ENCODE measurements around the gene CLRN3.

CLRN3 gene

GRCh38 chr10:127905848-127906261 is 13.1 kb upstream of the CLRN3 start:
- Histone ChIP-seq H3K27ac (ENCODE audit: low read length) (no peak overlapping the region), H3K9me3 (ENCODE audit: insufficient read depth, low read depth, low read length) (no peaks in the 10 kb centered on the region), H3K4me3 (ENCODE audit: low read length) (no peak overlapping the region), H3K9ac (ENCODE audit: low read depth, low read length) (no peak overlapping the region), H3K36me3 (ENCODE audit: insufficient read depth, low read depth, low read length) (no peaks in the 10 kb centered on the region), H3K27me3 (ENCODE audit: insufficient read depth, low read length) (peaks cover 48% of the 10 kb centered on the region), H3K4me1 (ENCODE audit: insufficient read depth, low read length) (no peaks in the 10 kb centered on the region)

GRCh38 chr10:127905001-127905847 is 12.5 kb upstream of the CLRN3 start:
- no peak overlapping the region for H3K4me3 ChIP-seq (ENCODE audit: low read length)
- no peaks in the 10 kb centered on the region for H3K36me3 ChIP-seq (ENCODE audit: insufficient read depth, low read depth, low read length)
- H3K9ac ChIP-seq (ENCODE audit: low read depth, low read length), result no peak overlapping the region
- H3K9me3 ChIP-seq (ENCODE audit: insufficient read depth, low read depth, low read length), result no peaks in the 10 kb centered on the region
- no peak overlapping the region for H3K27ac ChIP-seq (ENCODE audit: low read length)
- peaks cover 45% of the 10 kb centered on the region for H3K27me3 ChIP-seq (ENCODE audit: insufficient read depth, low read length)
- H3K4me1 ChIP-seq (ENCODE audit: insufficient read depth, low read length), result no peaks in the 10 kb centered on the region

GRCh38 chr10:127904311-127905000 is 11.7 kb upstream of the CLRN3 start:
- Histone ChIP-seq H3K4me1 (ENCODE audit: insufficient read depth, low read length) (no peaks in the 10 kb centered on the region), H3K27ac (ENCODE audit: low read length) (no peak overlapping the region), H3K27me3 (ENCODE audit: insufficient read depth, low read length) (peaks cover 38% of the 10 kb centered on the region), H3K9ac (ENCODE audit: low read depth, low read length) (no peak overlapping the region), H3K9me3 (ENCODE audit: insufficient read depth, low read depth, low read length) (no peaks in the 10 kb centered on the region), H3K4me3 (ENCODE audit: low read length) (no peak overlapping the region), H3K36me3 (ENCODE audit: insufficient read depth, low read depth, low read length) (no peaks in the 10 kb centered on the region)

- H3K27me3 ChIP-seq (ENCODE audit: insufficient read depth, low read length), result peaks cover 31% of the 10 kb centered on the region
- no peak overlapping the region for H3K27ac ChIP-seq (ENCODE audit: low read length)
- H3K4me3 ChIP-seq (ENCODE audit: low read length), result no peak overlapping the region
- H3K9ac ChIP-seq (ENCODE audit: low read depth, low read length), result no peak overlapping the region
- no peaks in the 10 kb centered on the region for H3K4me1 ChIP-seq (ENCODE audit: insufficient read depth, low read length)
- H3K36me3 ChIP-seq (ENCODE audit: insufficient read depth, low read depth, low read length), result no peaks in the 10 kb centered on the region
- no peaks in the 10 kb centered on the region for H3K9me3 ChIP-seq (ENCODE audit: insufficient read depth, low read depth, low read length)
These were observed 11.0 kb upstream of the CLRN3 start for GRCh38 chr10:127903789-127904188.

GRCh38 chr10:127899766-127900387 is 7.1 kb upstream of the CLRN3 start:
- H3K4me3 ChIP-seq (ENCODE audit: low read length), result no peak overlapping the region
- no peaks in the 10 kb centered on the region for H3K36me3 ChIP-seq (ENCODE audit: insufficient read depth, low read depth, low read length)
- H3K27ac ChIP-seq (ENCODE audit: low read length), result no peak overlapping the region
- no peaks in the 10 kb centered on the region for H3K4me1 ChIP-seq (ENCODE audit: insufficient read depth, low read length)
- H3K9ac ChIP-seq (ENCODE audit: low read depth, low read length), result no peak overlapping the region
- no peaks in the 10 kb centered on the region for H3K9me3 ChIP-seq (ENCODE audit: insufficient read depth, low read depth, low read length)
- no peaks in the 10 kb centered on the region for H3K27me3 ChIP-seq (ENCODE audit: insufficient read depth, low read length)

- H3K27me3 ChIP-seq (ENCODE audit: insufficient read depth, low read length), result no peaks in the 10 kb centered on the region
- no peaks in the 10 kb centered on the region for H3K36me3 ChIP-seq (ENCODE audit: insufficient read depth, low read depth, low read length)
- no peak overlapping the region for H3K4me3 ChIP-seq (ENCODE audit: low read length)
- H3K9me3 ChIP-seq (ENCODE audit: insufficient read depth, low read depth, low read length), result no peaks in the 10 kb centered on the region
- H3K4me1 ChIP-seq (ENCODE audit: insufficient read depth, low read length), result no peaks in the 10 kb centered on the region
- H3K9ac ChIP-seq (ENCODE audit: low read depth, low read length), result no peak overlapping the region
- H3K27ac ChIP-seq (ENCODE audit: low read length), result no peak overlapping the region
These were observed 4.4 kb upstream of the CLRN3 start for GRCh38 chr10:127897177-127897576.

GRCh38 chr10:127896590-127896989 is 3.8 kb upstream of the CLRN3 start:
- Histone ChIP-seq H3K4me3 (ENCODE audit: low read length) (no peak overlapping the region), H3K27ac (ENCODE audit: low read length) (no peak overlapping the region), H3K36me3 (ENCODE audit: insufficient read depth, low read depth, low read length) (no peaks in the 10 kb centered on the region), H3K9me3 (ENCODE audit: insufficient read depth, low read depth, low read length) (no peaks in the 10 kb centered on the region), H3K4me1 (ENCODE audit: insufficient read depth, low read length) (no peaks in the 10 kb centered on the region), H3K9ac (ENCODE audit: low read depth, low read length) (no peak overlapping the region), H3K27me3 (ENCODE audit: insufficient read depth, low read length) (no peaks in the 10 kb centered on the region)

- H3K4me1 ChIP-seq (ENCODE audit: insufficient read depth, low read length), result no peaks in the 10 kb centered on the region
- H3K9ac ChIP-seq (ENCODE audit: low read depth, low read length), result no peak overlapping the region
- no peaks in the 10 kb centered on the region for H3K36me3 ChIP-seq (ENCODE audit: insufficient read depth, low read depth, low read length)
- no peaks in the 10 kb centered on the region for H3K27me3 ChIP-seq (ENCODE audit: insufficient read depth, low read length)
- no peak overlapping the region for H3K4me3 ChIP-seq (ENCODE audit: low read length)
- no peaks in the 10 kb centered on the region for H3K9me3 ChIP-seq (ENCODE audit: insufficient read depth, low read depth, low read length)
- H3K27ac ChIP-seq (ENCODE audit: low read length), result no peak overlapping the region
These were observed 1.4 kb upstream of the CLRN3 start for GRCh38 chr10:127894146-127894545.

- Histone ChIP-seq H3K9ac (ENCODE audit: low read depth, low read length) (no peak overlapping the region), H3K9me3 (ENCODE audit: insufficient read depth, low read depth, low read length) (no peaks in the 10 kb centered on the region), H3K4me3 (ENCODE audit: low read length) (no peak overlapping the region), H3K4me1 (ENCODE audit: insufficient read depth, low read length) (no peaks in the 10 kb centered on the region), H3K27me3 (ENCODE audit: insufficient read depth, low read length) (no peaks in the 10 kb centered on the region), H3K27ac (ENCODE audit: low read length) (no peak overlapping the region), H3K36me3 (ENCODE audit: insufficient read depth, low read depth, low read length) (no peaks in the 10 kb centered on the region)
These were observed 1.9 kb downstream of the CLRN3 start for GRCh38 chr10:127890832-127891334.

GRCh38 chr10:127890216-127890615 is 2.5 kb downstream of the CLRN3 start:
- Histone ChIP-seq H3K9me3 (ENCODE audit: insufficient read depth, low read depth, low read length) (no peaks in the 10 kb centered on the region), H3K36me3 (ENCODE audit: insufficient read depth, low read depth, low read length) (no peaks in the 10 kb centered on the region), H3K4me1 (ENCODE audit: insufficient read depth, low read length) (no peaks in the 10 kb centered on the region), H3K4me3 (ENCODE audit: low read length) (no peak overlapping the region), H3K9ac (ENCODE audit: low read depth, low read length) (no peak overlapping the region), H3K27me3 (ENCODE audit: insufficient read depth, low read length) (no peaks in the 10 kb centered on the region), H3K27ac (ENCODE audit: low read length) (no peak overlapping the region)

- H3K4me3 ChIP-seq (ENCODE audit: low read length), result no peak overlapping the region
- H3K9me3 ChIP-seq (ENCODE audit: insufficient read depth, low read depth, low read length), result no peaks in the 10 kb centered on the region
- H3K36me3 ChIP-seq (ENCODE audit: insufficient read depth, low read depth, low read length), result no peaks in the 10 kb centered on the region
- no peak overlapping the region for H3K9ac ChIP-seq (ENCODE audit: low read depth, low read length)
- H3K4me1 ChIP-seq (ENCODE audit: insufficient read depth, low read length), result no peaks in the 10 kb centered on the region
- H3K27ac ChIP-seq (ENCODE audit: low read length), result no peak overlapping the region
- H3K27me3 ChIP-seq (ENCODE audit: insufficient read depth, low read length), result no peaks in the 10 kb centered on the region
These were observed 3.0 kb downstream of the CLRN3 start for GRCh38 chr10:127889605-127890195.
